ENCODE results near the gene MAP2. TPM values are rescaled to one million over a fixed set of nuclear protein-coding genes. Genes with fewer than 3 reads are reported as not detected.

Gene MAP2
- total RNA-seq, 2 donors from 2014 or later: 18.8 to 30.7 TPM

DNA sequence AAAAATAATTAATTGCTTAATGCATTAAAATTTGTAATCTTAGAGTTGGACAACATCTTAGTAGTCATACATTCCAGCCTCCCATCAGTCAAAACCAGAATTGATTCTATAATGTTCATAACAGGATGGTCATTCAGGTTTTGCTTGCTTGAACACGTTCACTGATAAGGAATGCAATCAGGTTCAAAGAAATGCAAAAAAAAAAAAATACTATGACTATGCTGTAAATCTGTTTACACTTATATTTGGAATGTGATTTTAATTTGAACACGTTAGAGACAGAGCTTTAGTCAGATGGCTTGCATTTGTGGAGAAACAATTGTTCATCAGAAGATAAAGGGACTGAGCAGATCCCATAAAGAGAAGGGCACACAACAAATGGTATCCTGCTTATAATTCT, 216.5 kb downstream of the MAP2 start:
- H3K9me3 ChIP-seq: no peaks in the 10 kb centered on the region
- H3K27ac ChIP-seq: no peak overlapping the region
- intact Hi-C loops (cut with DNase I): no loop called here
- H3K27me3 ChIP-seq (replicated peaks; ENCODE audit: insufficient read depth): no peaks in the 10 kb centered on the region
- no peak for DNase-seq (ENCODE audit: low spot score)
- TF ChIP-seq POLR2A (IDR thresholded peaks at IDR 0.05) (no peak), POLR2AphosphoS5 (IDR thresholded peaks at IDR 0.05) (no peak)
- TF ChIP-seq, protein P1, sequence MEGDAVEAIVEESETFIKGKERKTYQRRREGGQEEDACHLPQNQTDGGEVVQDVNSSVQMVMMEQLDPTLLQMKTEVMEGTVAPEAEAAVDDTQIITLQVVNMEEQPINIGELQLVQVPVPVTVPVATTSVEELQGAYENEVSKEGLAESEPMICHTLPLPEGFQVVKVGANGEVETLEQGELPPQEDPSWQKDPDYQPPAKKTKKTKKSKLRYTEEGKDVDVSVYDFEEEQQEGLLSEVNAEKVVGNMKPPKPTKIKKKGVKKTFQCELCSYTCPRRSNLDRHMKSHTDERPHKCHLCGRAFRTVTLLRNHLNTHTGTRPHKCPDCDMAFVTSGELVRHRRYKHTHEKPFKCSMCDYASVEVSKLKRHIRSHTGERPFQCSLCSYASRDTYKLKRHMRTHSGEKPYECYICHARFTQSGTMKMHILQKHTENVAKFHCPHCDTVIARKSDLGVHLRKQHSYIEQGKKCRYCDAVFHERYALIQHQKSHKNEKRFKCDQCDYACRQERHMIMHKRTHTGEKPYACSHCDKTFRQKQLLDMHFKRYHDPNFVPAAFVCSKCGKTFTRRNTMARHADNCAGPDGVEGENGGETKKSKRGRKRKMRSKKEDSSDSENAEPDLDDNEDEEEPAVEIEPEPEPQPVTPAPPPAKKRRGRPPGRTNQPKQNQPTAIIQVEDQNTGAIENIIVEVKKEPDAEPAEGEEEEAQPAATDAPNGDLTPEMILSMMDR (IDR thresholded peaks at IDR 0.05): no peak
- H3K4me1 ChIP-seq (replicated peaks): no peaks in the 10 kb centered on the region
- WGBS: 55% methylated on average over 2 of the region's 2 CpGs
- H3K4me3 ChIP-seq: no peak overlapping the region
- H3K36me3 ChIP-seq: no peaks in the 10 kb centered on the region

- H3K4me1 ChIP-seq (replicated peaks): no peaks in the 10 kb centered on the region
- no peak overlapping the region for H3K4me3 ChIP-seq
- no peaks in the 10 kb centered on the region for H3K36me3 ChIP-seq
- 77% methylated on average over 3 of the region's 3 CpGs for WGBS
- intact Hi-C loops (cut with DNase I): no loop called here
- no peak overlapping the region for H3K27ac ChIP-seq
- no peaks in the 10 kb centered on the region for H3K27me3 ChIP-seq (replicated peaks; ENCODE audit: insufficient read depth)
- H3K9me3 ChIP-seq: no peaks in the 10 kb centered on the region
- TF ChIP-seq POLR2AphosphoS5 (IDR thresholded peaks at IDR 0.05) (no peak), POLR2A (IDR thresholded peaks at IDR 0.05) (no peak)
- TF ChIP-seq, protein P1 (IDR thresholded peaks at IDR 0.05): no peak
- DNase-seq (ENCODE audit: low spot score): no peak
Observed at GRCh38 chr2:209642146-209642820, 218.4 kb downstream of the MAP2 start.

- H3K4me1 ChIP-seq (replicated peaks): no peaks in the 10 kb centered on the region
- no peak for DNase-seq (ENCODE audit: low spot score)
- TF ChIP-seq POLR2A (IDR thresholded peaks at IDR 0.05) (no peak), POLR2AphosphoS5 (IDR thresholded peaks at IDR 0.05) (no peak)
- TF ChIP-seq, protein P1 (IDR thresholded peaks at IDR 0.05): no peak
- no peaks in the 10 kb centered on the region for H3K36me3 ChIP-seq
- no peak overlapping the region for H3K27ac ChIP-seq
- intact Hi-C loops (cut with DNase I): no loop called here
- no peaks in the 10 kb centered on the region for H3K27me3 ChIP-seq (replicated peaks; ENCODE audit: insufficient read depth)
- H3K9me3 ChIP-seq: no peaks in the 10 kb centered on the region
- no peak overlapping the region for H3K4me3 ChIP-seq
Observed at GRCh38 chr2:209644842-209645241, 221.0 kb downstream of the MAP2 start.

GRCh38 chr2:209648714-209649113, 224.9 kb downstream of the MAP2 start:
- H3K4me3 ChIP-seq: no peak overlapping the region
- intact Hi-C loops (cut with DNase I): no loop called here
- H3K4me1 ChIP-seq (replicated peaks): no peaks in the 10 kb centered on the region
- H3K36me3 ChIP-seq: no peaks in the 10 kb centered on the region
- H3K27me3 ChIP-seq (replicated peaks; ENCODE audit: insufficient read depth): no peaks in the 10 kb centered on the region
- TF ChIP-seq, protein P1 (IDR thresholded peaks at IDR 0.05): no peak
- TF ChIP-seq POLR2A (IDR thresholded peaks at IDR 0.05): no peak
- TF ChIP-seq POLR2AphosphoS5 (IDR thresholded peaks at IDR 0.05): no peak
- WGBS: 69% methylated on average over 3 of the region's 3 CpGs
- no peak for DNase-seq (ENCODE audit: low spot score)
- H3K9me3 ChIP-seq: no peaks in the 10 kb centered on the region
- no peak overlapping the region for H3K27ac ChIP-seq

DNA sequence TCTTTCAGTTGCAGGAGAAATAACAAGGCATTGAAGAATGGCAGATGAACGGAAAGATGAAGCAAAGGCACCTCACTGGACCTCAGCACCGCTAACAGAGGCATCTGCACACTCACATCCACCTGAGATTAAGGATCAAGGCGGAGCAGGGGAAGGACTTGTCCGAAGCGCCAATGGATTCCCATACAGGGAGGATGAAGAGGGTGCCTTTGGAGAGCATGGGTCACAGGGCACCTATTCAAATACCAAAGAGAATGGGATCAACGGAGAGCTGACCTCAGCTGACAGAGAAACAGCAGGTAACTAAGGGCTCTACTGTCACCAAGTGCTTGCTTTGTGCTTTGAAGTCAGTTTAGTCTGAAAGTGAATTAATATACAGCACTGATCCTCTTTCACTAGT, 229.3 kb downstream of the MAP2 start:
- Histone ChIP-seq H3K9me3 (no peaks in the 10 kb centered on the region), H3K4me1 (replicated peaks) (no peaks in the 10 kb centered on the region), H3K4me3 (no peak overlapping the region), H3K36me3 (no peaks in the 10 kb centered on the region), H3K27me3 (replicated peaks; ENCODE audit: insufficient read depth) (no peaks in the 10 kb centered on the region), H3K27ac (no peak overlapping the region)
- WGBS: 87% methylated on average over 6 of the region's 6 CpGs
- DNase-seq (ENCODE audit: low spot score): no peak
- intact Hi-C loops (cut with DNase I): no loop called here
- TF ChIP-seq, protein P1 (IDR thresholded peaks at IDR 0.05): no peak
- no peak for TF ChIP-seq POLR2A (IDR thresholded peaks at IDR 0.05)
- TF ChIP-seq POLR2AphosphoS5 (IDR thresholded peaks at IDR 0.05): no peak
